K562 (cell line): ENCODE data around the gene EXOC4. TPM values are rescaled to one million over a fixed set of nuclear protein-coding genes. Genes with fewer than 3 reads are reported as not detected.

Source experiments
- ATAC-seq: fragments of 200-7000 bp; cut with Tn5 transposase; 3 replicates; pipeline ENCODE4 v1.9.1; 2020; ENCODE audit warnings: moderate library complexity
- BruUV-seq: library from RNA; stranded (reverse); fragments of 400-500 nt; replicated peaks from 2 replicates; lab custom pipeline; 2021; lab: Mats Ljungman, UMichigan
- CTCF ChIA-PET: fragments of 300-600 bp; formaldehyde crosslinking; extraction: SDS; loops from one replicate; lab custom pipeline; 2021; ENCODE audit warnings: low intra/inter-chr PET ratio; lab: Yijun Ruan, JAX
- POLR2A ChIA-PET: fragments of 300-600, 350-650 bp; sonication (Branson Sonifier 250); formaldehyde crosslinking; extraction: SDS; loops from one replicate; lab custom pipeline; 2021; ENCODE audit warnings: antibody characterized with exemption, inconsistent platforms; lab: Yijun Ruan, JAX
- DNase-seq, 4 experiments: peaks; one replicate each; pipeline versions ENCODE4 v3.0.0 to v3.0.0-alpha.2; 2011 to 2018; ENCODE audit warnings: low spot score in 3 of 4, mixed read lengths in 3 of 4; ENCODE audit errors: extremely low read depth in 1 of 4
- FAIRE-seq: peaks from 2 replicates; lab custom pipeline; 2011; peaks lifted over from hg19 to GRCh38; lab: Jason Lieb, UNC
- H2AFZ ChIP-seq: 2 replicates; pipeline ENCODE4 v1.6.0; 2011; ENCODE audit warnings: low read depth, low read length, control low read depth, inconsistent platforms
- H3K27ac ChIP-seq: fragments of 200-600 bp; 3 replicates; pipeline ENCODE4 v1.8.0; 2011; ENCODE audit warnings: low read depth, mild to moderate bottlenecking, control low read depth, inconsistent platforms, low read length, moderate library complexity, mixed read lengths; ENCODE audit errors: extremely low read depth
- H3K27me3 ChIP-seq, 2 experiments: fragments of 300-600 bp in 1 of 2; 2 replicates in 1 of 2; 3 replicates in 1 of 2; pipeline versions ENCODE4 v1.6.0 to v1.8.0; 2011; ENCODE audit warnings: inconsistent platforms in 2 of 2, low read length in 2 of 2, mild to moderate bottlenecking in 1 of 2, mixed read lengths in 1 of 2, moderate library complexity in 1 of 2; ENCODE audit not compliant: control insufficient read depth in 2 of 2, insufficient read depth in 2 of 2
- H3K36me3 ChIP-seq: fragments of 300-600 bp; 3 replicates; pipeline ENCODE4 v1.8.0; 2011; ENCODE audit warnings: mild to moderate bottlenecking, low read length, inconsistent platforms; ENCODE audit not compliant: control insufficient read depth, insufficient read depth
- H3K4me1 ChIP-seq, 2 experiments: fragments of 200-600 bp in 1 of 2; replicated peaks in 1 of 2; 2 replicates in 1 of 2; 3 replicates in 1 of 2; pipeline versions ENCODE4 v1.5.1 to v1.8.0; 2011; ENCODE audit warnings: inconsistent platforms in 2 of 2, low read length in 2 of 2, mild to moderate bottlenecking in 1 of 2, mixed read lengths in 1 of 2, moderate library complexity in 1 of 2; ENCODE audit not compliant: control insufficient read depth in 2 of 2, insufficient read depth in 2 of 2
- H3K4me2 ChIP-seq: 2 replicates; pipeline ENCODE4 v1.6.1; 2011; ENCODE audit warnings: low read length, control low read depth, inconsistent platforms, mixed read lengths; ENCODE audit not compliant: insufficient read depth
- H3K4me3 ChIP-seq: fragments of 200-600 bp; sonication (generic), shearing (Covaris generic); 2 replicates; pipeline ENCODE4 v1.5.1; 2016; ENCODE audit warnings: control low read depth, inconsistent platforms
- H3K79me2 ChIP-seq: fragments of 200-600 bp; 3 replicates; pipeline ENCODE4 v1.8.0; 2011; ENCODE audit warnings: low read length, inconsistent platforms; ENCODE audit not compliant: control insufficient read depth, insufficient read depth
- H3K9ac ChIP-seq, 2 experiments: 2 replicates each; pipeline versions ENCODE4 v1.6.0 to v1.6.1; 2011; ENCODE audit warnings: low read depth in 2 of 2, low read length in 2 of 2, control low read depth in 1 of 2, inconsistent platforms in 1 of 2, mild to moderate bottlenecking in 1 of 2, mixed read lengths in 1 of 2; ENCODE audit not compliant: insufficient read depth in 1 of 2
- H3K9me1 ChIP-seq: one replicate; pipeline ENCODE4 v1.6.0; 2011; ENCODE audit warnings: inconsistent platforms, mild to moderate bottlenecking, low read length, moderate library complexity; ENCODE audit not compliant: control insufficient read depth, insufficient read depth
- H3K9me3 ChIP-seq: replicated peaks from 2 replicates; pipeline ENCODE4 v1.5.1; 2011; ENCODE audit warnings: low read depth, low read length, inconsistent platforms; ENCODE audit not compliant: control insufficient read depth, insufficient read depth
- H4K20me1 ChIP-seq: replicated peaks from 2 replicates; pipeline ENCODE4 v1.6.1; 2011; ENCODE audit warnings: low read length, inconsistent platforms, mixed read lengths; ENCODE audit not compliant: control insufficient read depth, insufficient read depth
- KDM1A ChIP-seq, 2 experiments: fragments of 450-650 bp; IDR thresholded peaks; 2 replicates each; pipeline ENCODE4 v1.6.1; 2016; ENCODE audit warnings: mild to moderate bottlenecking in 2 of 2
- MEIS2 ChIP-seq: fragments of 450-650 bp; IDR thresholded peaks from 2 replicates; pipeline ENCODE4 v1.6.1; 2014; ENCODE audit warnings: mild to moderate bottlenecking; ENCODE audit not compliant: partially characterized antibody
- NFATC3 ChIP-seq: fragments of 450-650 bp; IDR thresholded peaks from 2 replicates; pipeline ENCODE4 v1.6.1; 2017; ENCODE audit warnings: mild to moderate bottlenecking
- RCOR1 ChIP-seq, 2 experiments: IDR thresholded peaks; 2 replicates each; pipeline ENCODE4 v1.6.1; 2012; ENCODE audit warnings: low read depth in 2 of 2, low read length in 2 of 2, borderline replicate concordance in 1 of 2, improper control_type of control experiment in 1 of 2
- WGBS: fragments of 100-300 bp; shearing (Covaris generic); methylation state at CpG from one replicate; pipeline ENCODE4 v1.1.6; 2016; ENCODE audit warnings: low coverage, mixed read lengths; ENCODE audit not compliant: insufficient coverage; ENCODE audit errors: missing lambda C conversion rate; 5-methylcytosine and 5-hydroxymethylcytosine counted together
- in situ Hi-C: fragments of 300-500 bp; cut with MboI; formaldehyde crosslinking; loops from 4 replicates; pipeline ENCODE4 v1.15.0; 2018; ENCODE audit warnings: inconsistent platforms, mixed read lengths
- intact Hi-C: fragments of 100-400 bp; cut with micrococcal nuclease; formaldehyde crosslinking; loops from 2 replicates; pipeline ENCODE4 v1.14.2; 2022
- polyA plus RNA-seq, 8 experiments: library from polyadenylated mRNA; depleted of rRNA in 4 of 8; stranded (reverse) in 5 of 8; unstranded in 3 of 8; fragments of >200 nt; fragmentation: Nextera tagmentation in 2 of 8; fragmentation: Illumina TruSeq in 1 of 8; extraction: Ambion mirVana in 2 of 8; extraction: Trizol in 1 of 8; gene quantifications; 2 replicates each; pipeline versions ENCODE4 v1.2.1 to v1.2.3, GENCODE V29; 2011 to 2014; ENCODE audit warnings: inconsistent platforms in 1 of 8, missing spikeins in 1 of 8
- total RNA-seq, 7 experiments: library from RNA; depleted of rRNA in 6 of 7; stranded (reverse); fragments of >200 nt in 6 of 7; fragmentation: Illumina TruSeq in 2 of 7; extraction: Trizol in 2 of 7; gene quantifications; 2 replicates each; pipeline versions ENCODE4 v1.2.1 to v1.2.3, GENCODE V29; 2011 to 2021; ENCODE audit warnings: low replicate concordance in 1 of 7
- TF ChIP-seq, protein P1 (sequence below), 2 experiments: IDR thresholded peaks in 1 of 2; conservative IDR thresholded peaks in 1 of 2; 2 replicates each; pipeline ENCODE4 v1.6.1; 2016; ENCODE audit warnings: low read depth in 2 of 2, mild to moderate bottlenecking in 1 of 2, missing compliant biosample characterization in 1 of 2, missing genetic modification characterization in 1 of 2, moderate library complexity in 1 of 2

EXOC4 gene
- total and polyA plus RNA-seq, 9 of the 15 experiments (the other 6 are each of a cell fraction or from before 2014, with no cell fraction given): 18.5 to 73.1 (median 46.6) TPM

DNA sequence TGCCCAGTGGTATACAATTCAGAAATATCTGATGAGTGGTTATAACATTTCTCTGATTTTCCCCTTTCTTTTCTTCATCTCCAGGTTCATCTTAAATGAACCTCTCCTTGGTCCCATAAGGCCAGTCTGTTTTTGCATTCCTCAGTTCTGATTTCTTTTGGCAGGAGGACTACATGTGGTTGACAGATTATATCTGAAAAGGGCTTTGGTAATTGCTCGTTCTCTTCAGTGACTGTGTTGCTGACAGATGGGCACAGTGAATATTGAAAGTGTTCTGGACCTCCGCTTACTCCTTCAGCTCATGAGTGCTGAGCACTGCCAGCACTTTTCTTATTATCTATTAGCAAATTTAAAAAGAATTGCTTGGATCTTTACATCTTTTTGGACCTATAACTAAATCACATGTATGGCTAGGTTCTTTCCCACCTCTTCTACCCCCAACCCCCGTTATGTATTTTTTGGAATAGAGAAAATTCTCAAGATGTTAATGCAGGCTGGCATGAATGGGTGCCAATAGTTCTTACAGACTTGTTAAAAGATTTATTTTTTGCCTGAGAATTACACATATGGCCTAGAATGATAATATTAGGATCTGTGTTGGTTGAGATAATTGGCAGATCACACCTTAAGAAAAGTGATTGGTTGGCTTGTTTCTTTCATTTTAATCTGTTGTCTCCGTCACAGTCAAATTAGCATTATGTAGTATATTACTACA lies 323.0 kb downstream of the EXOC4 start:
- Histone ChIP-seq H3K9me1 (no peaks in the 10 kb centered on the region), H3K9me3 (no peaks in the 10 kb centered on the region), H3K4me1 (no peaks in the 10 kb centered on the region), H3K36me3 (no peaks in the 10 kb centered on the region), H3K27ac (no peak overlapping the region), H3K4me3 (no peak overlapping the region), H3K4me2 (no peak overlapping the region), H4K20me1 (no peaks in the 10 kb centered on the region), H3K9ac (no peak overlapping the region), H2AFZ (no peak overlapping the region), H3K27me3 (no peaks in the 10 kb centered on the region), H3K79me2 (no peaks in the 10 kb centered on the region)
- WGBS: 41% methylated on average over 4 of the region's 4 CpGs
- FAIRE-seq (no peak), ATAC-seq (no peak), DNase-seq (no peak)
- no TSS peak for BruUV-seq
- TF ChIP-seq, protein P1, sequence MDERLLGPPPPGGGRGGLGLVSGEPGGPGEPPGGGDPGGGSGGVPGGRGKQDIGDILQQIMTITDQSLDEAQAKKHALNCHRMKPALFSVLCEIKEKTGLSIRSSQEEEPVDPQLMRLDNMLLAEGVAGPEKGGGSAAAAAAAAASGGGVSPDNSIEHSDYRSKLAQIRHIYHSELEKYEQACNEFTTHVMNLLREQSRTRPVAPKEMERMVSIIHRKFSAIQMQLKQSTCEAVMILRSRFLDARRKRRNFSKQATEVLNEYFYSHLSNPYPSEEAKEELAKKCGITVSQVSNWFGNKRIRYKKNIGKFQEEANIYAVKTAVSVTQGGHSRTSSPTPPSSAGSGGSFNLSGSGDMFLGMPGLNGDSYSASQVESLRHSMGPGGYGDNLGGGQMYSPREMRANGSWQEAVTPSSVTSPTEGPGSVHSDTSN (CRISPR knock-in tag; IDR thresholded peaks at IDR 0.05; ENCODE audit: low read depth): no peak
- TF ChIP-seq, protein P1 (tag; conservative IDR thresholded peaks at IDR 0.05; ENCODE audit: low read depth): peak; percentile 36; the same call in 1 of the 2 replicates
- TF ChIP-seq NFATC3: no peak
- peak; percentile 30 for TF ChIP-seq MEIS2
- TF ChIP-seq KDM1A (IDR thresholded peaks at IDR 0.05): peak in 1 of 2 experiments; percentile 42; a peak in 1 of 4 replicates
- 0 out of 4 replicates have a peak, but pooled peaks of 1 of the 2 experiments have one; percentile 12 for TF ChIP-seq RCOR1 (IDR thresholded peaks at IDR 0.05; ENCODE audit: borderline replicate concordance in 1 of 2, low read depth in 2 of 2, low read length in 2 of 2)
- POLR2A ChIA-PET: no interaction called here
- in situ Hi-C loops (no loop called here), intact Hi-C loops (no loop called here)
- CTCF ChIA-PET: no interaction called here
